Omental fat pad (tissue), 4 donors: ENCODE measurements around the gene TNS1. TPM values are rescaled to one million over a fixed set of nuclear protein-coding genes. Genes with fewer than 3 reads are reported as not detected.
A peak's percentile ranks its signal among the peaks of the same experiment; 100 is the strongest.

Experiments used
- ATAC-seq: fragments of 150-250 bp; one replicate; pipeline ENCODE4 v1.9.1; 2016; ENCODE audit warnings: mild to moderate bottlenecking, moderate library complexity; ENCODE audit not compliant: low FRiP score
- DNase-seq: peaks from one replicate; pipeline ENCODE4 v3.0.0-alpha.2; 2019; ENCODE audit warnings: low spot score
- total RNA-seq, 4 donors: library from RNA; depleted of rRNA; stranded (reverse); fragments of >200 nt; gene quantifications; one replicate each; pipeline ENCODE4 v1.1.0, GENCODE V29; 2016
- TF ChIP-seq, protein P1 (sequence below), 3 donors: fragments of 450-650 bp; IDR thresholded peaks; one replicate each; pipeline ENCODE4 v1.5.1; 2016 to 2017; ENCODE audit warnings: antibody characterized with exemption in 3 of 3, mild to moderate bottlenecking in 3 of 3, moderate library complexity in 2 of 3

The TNS1 gene
- total RNA-seq, 4 donors from 2014 or later: 135 to 453 (median 361) TPM

DNA sequence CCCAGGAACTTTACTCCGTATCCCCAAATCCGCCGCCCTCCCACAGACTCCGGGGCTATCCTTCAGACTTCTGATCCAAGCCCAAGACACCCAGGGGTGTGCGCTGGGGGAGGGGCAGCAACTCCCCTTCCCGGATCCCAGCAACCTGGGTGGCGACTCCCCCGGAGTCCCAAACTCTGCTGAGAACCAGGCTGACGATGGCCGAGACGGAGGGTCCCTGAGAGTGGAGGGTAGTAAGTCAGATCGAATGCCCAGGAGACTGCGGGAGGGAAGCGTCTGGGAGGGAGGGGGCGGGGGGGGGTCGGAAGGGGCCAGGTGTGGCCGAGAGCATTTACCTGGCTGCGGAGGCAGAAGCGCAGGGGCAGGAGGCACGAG is 7.0 kb upstream of the TNS1 start:
- ATAC-seq (peak; percentile 18), DNase-seq (no peak)
- TF ChIP-seq, protein P1, sequence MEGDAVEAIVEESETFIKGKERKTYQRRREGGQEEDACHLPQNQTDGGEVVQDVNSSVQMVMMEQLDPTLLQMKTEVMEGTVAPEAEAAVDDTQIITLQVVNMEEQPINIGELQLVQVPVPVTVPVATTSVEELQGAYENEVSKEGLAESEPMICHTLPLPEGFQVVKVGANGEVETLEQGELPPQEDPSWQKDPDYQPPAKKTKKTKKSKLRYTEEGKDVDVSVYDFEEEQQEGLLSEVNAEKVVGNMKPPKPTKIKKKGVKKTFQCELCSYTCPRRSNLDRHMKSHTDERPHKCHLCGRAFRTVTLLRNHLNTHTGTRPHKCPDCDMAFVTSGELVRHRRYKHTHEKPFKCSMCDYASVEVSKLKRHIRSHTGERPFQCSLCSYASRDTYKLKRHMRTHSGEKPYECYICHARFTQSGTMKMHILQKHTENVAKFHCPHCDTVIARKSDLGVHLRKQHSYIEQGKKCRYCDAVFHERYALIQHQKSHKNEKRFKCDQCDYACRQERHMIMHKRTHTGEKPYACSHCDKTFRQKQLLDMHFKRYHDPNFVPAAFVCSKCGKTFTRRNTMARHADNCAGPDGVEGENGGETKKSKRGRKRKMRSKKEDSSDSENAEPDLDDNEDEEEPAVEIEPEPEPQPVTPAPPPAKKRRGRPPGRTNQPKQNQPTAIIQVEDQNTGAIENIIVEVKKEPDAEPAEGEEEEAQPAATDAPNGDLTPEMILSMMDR (IDR thresholded peaks at IDR 0.05): no peak

DNA sequence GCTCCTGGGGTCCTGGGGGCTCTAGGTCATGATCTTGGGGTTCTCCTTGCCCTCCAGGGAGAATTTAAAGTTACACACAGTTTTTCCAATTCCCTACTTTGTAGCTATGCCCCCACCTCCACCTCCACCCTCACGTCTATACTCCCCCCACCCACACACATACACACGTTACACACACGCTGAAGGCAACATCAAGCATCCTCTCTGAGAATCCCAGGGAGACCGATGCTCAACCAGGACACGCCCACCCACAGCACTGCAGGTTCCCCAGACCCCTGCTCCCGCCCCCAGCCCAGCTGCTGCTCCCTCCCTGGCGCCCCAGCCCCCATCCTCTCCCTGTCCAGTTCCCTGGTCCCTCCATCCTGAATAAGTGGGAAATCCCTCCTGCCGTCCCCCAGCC is 6.4 kb upstream of the TNS1 start:
- DNase-seq (no peak), ATAC-seq (no peak)
- TF ChIP-seq, protein P1 (IDR thresholded peaks at IDR 0.05): no peak

DNA sequence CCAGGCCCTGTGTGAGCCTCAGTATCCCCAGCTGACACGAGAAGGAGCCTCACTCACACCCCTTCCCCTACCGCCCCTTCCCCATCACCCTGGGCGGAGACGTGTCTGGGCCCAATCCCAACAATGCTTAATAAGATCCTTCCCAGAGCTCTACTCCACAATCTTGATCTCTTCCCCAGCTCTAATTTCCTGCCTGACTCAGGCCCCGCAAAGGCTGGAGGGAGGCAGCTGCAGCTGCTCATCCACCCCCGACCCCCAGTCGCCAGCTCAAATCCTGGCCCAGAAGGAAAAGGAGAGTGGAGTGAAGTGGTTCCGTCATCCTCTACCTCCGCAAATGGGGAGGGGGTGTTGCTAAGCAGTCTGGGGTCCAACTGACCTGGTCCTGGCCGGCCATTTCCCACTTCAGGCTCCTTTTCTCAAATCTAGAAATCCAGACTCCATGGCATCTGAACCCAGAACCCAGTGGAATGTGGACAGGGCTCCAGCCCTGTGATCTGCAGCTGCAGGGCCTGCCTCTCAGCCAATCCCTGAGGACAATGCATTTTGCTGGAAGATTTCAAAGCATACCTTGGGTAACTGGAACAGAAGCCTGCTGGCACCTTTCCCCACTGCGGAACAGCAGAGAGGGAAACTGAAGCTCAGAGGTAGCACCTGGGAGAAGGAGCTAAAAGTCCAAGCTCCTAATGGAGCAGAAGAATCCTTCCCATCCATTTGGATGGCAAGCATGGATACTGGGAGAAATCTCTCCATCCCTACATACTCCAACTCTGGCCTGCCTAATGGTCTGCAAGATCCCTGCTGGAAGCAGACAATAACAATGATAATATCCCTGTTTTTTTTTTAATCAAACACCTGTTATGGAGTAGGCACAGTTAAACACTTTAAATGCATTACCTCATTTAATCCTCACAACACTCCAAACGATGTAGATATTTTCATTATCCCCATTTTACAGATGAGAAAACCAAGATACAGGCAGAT is 5.6 kb upstream of the TNS1 start:
- DNase-seq (no peak), ATAC-seq (no peak)
- TF ChIP-seq, protein P1 (IDR thresholded peaks at IDR 0.05): no peak

DNA sequence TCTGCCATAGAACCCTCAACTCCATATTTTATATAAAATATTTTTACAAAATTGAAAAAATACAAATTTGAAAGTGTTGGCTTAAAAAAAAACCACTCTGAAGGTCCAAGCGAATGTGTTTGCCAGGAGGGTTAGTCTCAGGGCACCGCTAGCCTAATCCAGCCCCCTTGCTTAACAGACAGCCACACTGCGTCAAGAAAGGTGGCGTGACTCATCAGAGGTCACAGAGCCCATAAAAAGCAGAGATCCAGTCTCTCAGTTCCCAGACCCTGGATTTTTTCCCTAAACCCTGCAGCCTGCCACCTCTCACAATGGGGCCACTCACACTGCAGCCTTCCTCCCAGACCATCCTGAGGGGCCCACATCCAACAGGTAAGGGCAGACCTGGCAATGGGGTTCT is 3.9 kb upstream of the TNS1 start:
- TF ChIP-seq, protein P1 (IDR thresholded peaks at IDR 0.05): no peak
- DNase-seq (no peak), ATAC-seq (no peak)

DNA sequence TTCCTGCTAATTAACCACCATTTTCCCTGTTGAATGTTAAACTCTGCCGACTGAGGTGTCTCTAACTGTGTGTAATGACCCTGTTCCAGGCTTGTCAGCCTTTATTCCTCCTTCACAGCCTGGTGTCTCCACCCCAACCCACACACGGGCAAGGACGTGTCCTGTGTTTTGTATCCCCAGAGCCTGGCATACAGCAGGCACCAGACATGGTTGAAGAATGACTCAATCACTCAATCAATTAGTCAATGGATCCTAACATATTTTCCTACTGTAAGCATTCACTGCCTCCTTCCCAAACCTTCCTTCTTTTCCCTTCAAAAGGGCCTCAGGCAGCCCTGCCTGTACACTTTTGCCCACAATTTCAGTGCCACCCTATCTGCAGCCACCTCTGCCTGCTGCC is 2.7 kb upstream of the TNS1 start:
- TF ChIP-seq, protein P1 (IDR thresholded peaks at IDR 0.05): no peak
- DNase-seq: no peak
- no peak for ATAC-seq

DNA sequence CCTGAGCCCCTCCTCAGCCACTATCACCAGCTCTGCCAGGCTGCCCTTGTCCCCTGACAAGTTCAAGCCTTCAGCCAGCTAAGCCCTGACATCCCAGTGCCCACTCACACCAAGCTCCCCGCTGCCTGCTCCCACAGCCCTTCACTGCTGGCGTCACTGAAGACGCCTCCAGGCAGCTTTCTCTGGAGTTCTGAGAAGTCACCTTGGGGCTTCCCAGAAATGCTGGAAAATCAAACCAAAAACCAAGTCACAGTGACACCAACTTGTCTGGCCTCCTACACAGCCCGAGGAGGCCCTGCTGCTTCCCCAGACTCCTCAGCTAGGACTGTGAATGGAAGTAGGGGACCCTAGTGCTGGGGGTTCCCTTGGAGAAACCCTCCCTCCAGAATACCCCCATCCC is 2.2 kb upstream of the TNS1 start:
- ATAC-seq (no peak), DNase-seq (no peak)
- TF ChIP-seq, protein P1 (IDR thresholded peaks at IDR 0.05): no peak

DNA sequence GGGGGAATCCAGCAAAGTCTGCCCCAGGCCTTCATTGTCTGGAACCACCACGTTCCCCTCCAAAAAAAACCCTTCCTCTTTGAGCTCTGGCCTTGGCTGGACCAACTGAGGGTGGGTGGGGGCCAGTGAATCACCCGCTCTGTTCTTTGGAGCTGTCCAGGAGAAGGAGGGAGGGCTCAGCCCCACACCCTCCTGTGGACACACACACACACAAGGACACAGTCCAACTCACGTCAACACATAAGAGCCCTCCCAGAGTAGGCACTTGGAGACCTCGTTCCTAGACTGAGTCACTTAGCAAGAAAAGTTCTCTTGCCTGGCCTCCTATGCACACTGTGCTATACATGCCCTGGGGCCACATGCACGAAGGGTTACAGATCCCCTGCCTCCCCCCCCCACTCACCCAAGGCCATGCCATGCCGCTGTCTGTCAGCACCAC is 1.2 kb upstream of the TNS1 start:
- DNase-seq (no peak), ATAC-seq (peak; percentile 63)
- TF ChIP-seq, protein P1 (IDR thresholded peaks at IDR 0.05): no peak
